Thymus (tissue), 2 donors: ENCODE measurements around the gene CPN2. TPM values are rescaled to one million over a fixed set of nuclear protein-coding genes. Genes with fewer than 3 reads are reported as not detected.

ENCODE experiments used
- polyA plus RNA-seq: library from polyadenylated mRNA; stranded (reverse); fragments of 200-250 nt; gene quantifications from one replicate; pipeline ENCODE4 v1.2.3, GENCODE V29; 2013
- total RNA-seq: library from RNA; stranded (reverse); fragments of 120-200 nt; gene quantifications from one replicate; pipeline ENCODE4 v1.2.4, GENCODE V29; 2013
- donor health status: healthy.

Gene CPN2
- total and polyA plus RNA-seq, 2 donors: 0.05 to 0.07 TPM

Other genes starting within 250 kb of the CPN2 start
- gene HES1, start 215.2 kb downstream of the CPN2 start, total RNA-seq: 19.7 TPM
- gene HES1, start 215.2 kb downstream of the CPN2 start, polyA plus RNA-seq: 13.3 TPM
- gene LRRC15, start 18.4 kb upstream of the CPN2 start, total RNA-seq: 0.33 TPM
- 0.55 TPM for gene LRRC15, start 18.4 kb upstream of the CPN2 start, polyA plus RNA-seq
- 0.14 TPM for gene GP5, start 47.9 kb upstream of the CPN2 start, total RNA-seq
- gene GP5, start 47.9 kb upstream of the CPN2 start, polyA plus RNA-seq: 0.64 TPM
- 40.1 TPM for gene ATP13A3, start 135.7 kb upstream of the CPN2 start, total RNA-seq
- 18.9 TPM for gene ATP13A3, start 135.7 kb upstream of the CPN2 start, polyA plus RNA-seq